ENCODE data around the gene SLC25A1.
"Not testable (repeated sequence)": the region's sequence is repeated elsewhere in the genome, so short reads cannot be mapped to it uniquely, and the experiment has no call there.

Gene SLC25A1

GRCh38 chr22:19203834-19204233 is 25.3 kb upstream of the SLC25A1 start:
- no peak for DNase-seq

GRCh38 chr22:19202799-19203186 is 24.3 kb upstream of the SLC25A1 start:
- DNase-seq: not testable (repeated sequence)

GRCh38 chr22:19201869-19202798 is 23.6 kb upstream of the SLC25A1 start:
- no peak for DNase-seq

GRCh38 chr22:19201130-19201868 is 22.8 kb upstream of the SLC25A1 start:
- no peak for DNase-seq

- DNase-seq: no peak
These were observed 20.9 kb upstream of the SLC25A1 start for GRCh38 chr22:19199479-19199878.

- no peak for DNase-seq
These were observed 19.7 kb upstream of the SLC25A1 start for GRCh38 chr22:19197997-19198865.

- DNase-seq: no peak
These were observed 18.5 kb upstream of the SLC25A1 start for GRCh38 chr22:19196841-19197612.

GRCh38 chr22:19195796-19196731 is 17.5 kb upstream of the SLC25A1 start:
- DNase-seq: no peak

GRCh38 chr22:19194766-19195536 is 16.4 kb upstream of the SLC25A1 start:
- DNase-seq: no peak

- DNase-seq: no peak
These were observed 15.3 kb upstream of the SLC25A1 start for GRCh38 chr22:19193879-19194278.

- DNase-seq: no peak
These were observed 9.4 kb upstream of the SLC25A1 start for GRCh38 chr22:19187716-19188563.

GRCh38 chr22:19184276-19184997 is 5.9 kb upstream of the SLC25A1 start:
- no peak for DNase-seq

GRCh38 chr22:19183216-19183615 is 4.7 kb upstream of the SLC25A1 start:
- DNase-seq: no peak

GRCh38 chr22:19182472-19183157 is 4.1 kb upstream of the SLC25A1 start:
- no peak for DNase-seq

- no peak for DNase-seq
These were observed 3.4 kb upstream of the SLC25A1 start for GRCh38 chr22:19181786-19182471.

- DNase-seq: no peak
These were observed 2.3 kb upstream of the SLC25A1 start for GRCh38 chr22:19180740-19181410.

- DNase-seq: no peak
These were observed 1.7 kb upstream of the SLC25A1 start for GRCh38 chr22:19180234-19180633.

Data from activated CD4-positive, alpha-beta T cell treated with anti-CD3 and anti-CD28 coated beads, Interleukin-10, Interleukin-2, amounts not matched to agents 100 ng/mL and 50 ng/mL, durations not matched to agents 16 hours and 8 hours (primary cell).